Activated CD8-positive, alpha-beta memory T cell treated with anti-CD3 and anti-CD28 coated beads, Interleukin-2, amount 10 ng/mL, durations not matched to agents 7 days and 5 days (primary cell): Measurements from ENCODE around the gene FAM117B. TPM values are rescaled to one million over a fixed set of nuclear protein-coding genes. Genes with fewer than 3 reads are reported as not detected.

Experiments
- ATAC-seq: fragments of 150-1000 bp; cut with Tn5 transposase; one replicate; pipeline ENCODE4 v1.10.0; 2021; ENCODE audit warnings: moderate library complexity
- CTCF ChIA-PET: fragments of 350-600 bp; sonication (Branson Sonifier 250); formaldehyde crosslinking; loops from one replicate; lab custom pipeline; 2021; ENCODE audit warnings: antibody characterized with exemption; lab: Charles Lee
- DNase-seq: peaks from one replicate; pipeline ENCODE4 v3.0.0-alpha.2; 2020
- H3K27ac Mint-ChIP-seq: one replicate; pipeline ENCODE4 v1.8.0; 2021; ENCODE audit warnings: mild to moderate bottlenecking, mixed read lengths
- H3K27me3 Mint-ChIP-seq: one replicate; pipeline ENCODE4 v1.8.0; 2021; ENCODE audit warnings: mixed read lengths
- H3K36me3 Mint-ChIP-seq: one replicate; pipeline ENCODE4 v1.8.0; 2021; ENCODE audit warnings: mild to moderate bottlenecking, mixed read lengths
- H3K4me1 Mint-ChIP-seq: one replicate; pipeline ENCODE4 v1.8.0; 2021; ENCODE audit warnings: mixed read lengths
- H3K4me3 Mint-ChIP-seq: one replicate; pipeline ENCODE4 v1.8.0; 2021; ENCODE audit warnings: mild to moderate bottlenecking, moderate library complexity, mixed read lengths
- H3K9me3 Mint-ChIP-seq: one replicate; pipeline ENCODE4 v1.8.0; 2022; ENCODE audit warnings: low read depth, mixed read lengths
- total RNA-seq, 2 experiments: library from RNA; stranded (reverse); gene quantifications; one replicate each; pipeline ENCODE4 v1.2.3, GENCODE V29; 2021

The FAM117B gene
- total RNA-seq, 2 experiments from 2014 or later, result 3.7 to 3.8 TPM

- DNase-seq, result no peak
- Mint-ChIP-seq H3K4me1 (no peaks in the 10 kb centered on the region), H3K27ac (no peak overlapping the region), H3K27me3 (no peaks in the 10 kb centered on the region), H3K9me3 (peaks cover 4% of the 10 kb centered on the region), H3K36me3 (peaks cover 6% of the 10 kb centered on the region), H3K4me3 (no peak overlapping the region)
- CTCF ChIA-PET, result no interaction called here
- ATAC-seq, result no peak
Measured at GRCh38 chr2:202721621-202722020, 86.9 kb downstream of the FAM117B start.

- no peak overlapping the region for H3K4me3 Mint-ChIP-seq
- DNase-seq, result no peak
- no peaks in the 10 kb centered on the region for H3K9me3 Mint-ChIP-seq
- H3K27me3 Mint-ChIP-seq, result no peaks in the 10 kb centered on the region
- H3K27ac Mint-ChIP-seq, result no peak overlapping the region
- no peaks in the 10 kb centered on the region for H3K36me3 Mint-ChIP-seq
- CTCF ChIA-PET, result interaction anchor here (0.5 kb wide), 1 partner anchor 460 kb away, joined by 3 read pairs; no protein-coding TSS in a partner anchor
- ATAC-seq, result no peak
- no peaks in the 10 kb centered on the region for H3K4me1 Mint-ChIP-seq
Measured at GRCh38 chr2:202723746-202724145, 89.0 kb downstream of the FAM117B start.

- no peak for ATAC-seq
- DNase-seq, result no peak
- Mint-ChIP-seq H3K36me3 (peaks cover 6% of the 10 kb centered on the region), H3K9me3 (no peaks in the 10 kb centered on the region), H3K4me3 (no peak overlapping the region), H3K27me3 (no peaks in the 10 kb centered on the region), H3K4me1 (no peaks in the 10 kb centered on the region), H3K27ac (no peak overlapping the region)
- CTCF ChIA-PET, result no interaction called here
Measured at GRCh38 chr2:202726070-202726469, 91.3 kb downstream of the FAM117B start.

- no peak for ATAC-seq
- Mint-ChIP-seq H3K36me3 (peaks cover 18% of the 10 kb centered on the region), H3K4me1 (no peaks in the 10 kb centered on the region), H3K9me3 (peaks cover 3% of the 10 kb centered on the region), H3K27ac (no peak overlapping the region), H3K27me3 (no peaks in the 10 kb centered on the region), H3K4me3 (no peak overlapping the region)
- CTCF ChIA-PET, result no interaction called here
- no peak for DNase-seq
Measured at GRCh38 chr2:202736826-202737225, 102.1 kb downstream of the FAM117B start.

GRCh38 chr2:202743613-202744012 is 108.8 kb downstream of the FAM117B start:
- H3K4me1 Mint-ChIP-seq, result no peaks in the 10 kb centered on the region
- no peak overlapping the region for H3K27ac Mint-ChIP-seq
- CTCF ChIA-PET, result no interaction called here
- peaks cover 25% of the 10 kb centered on the region for H3K36me3 Mint-ChIP-seq
- H3K9me3 Mint-ChIP-seq, result peaks cover 24% of the 10 kb centered on the region
- DNase-seq (no peak), ATAC-seq (no peak)
- no peaks in the 10 kb centered on the region for H3K27me3 Mint-ChIP-seq
- H3K4me3 Mint-ChIP-seq, result no peak overlapping the region

- no peak overlapping the region for H3K4me3 Mint-ChIP-seq
- no peaks in the 10 kb centered on the region for H3K4me1 Mint-ChIP-seq
- ATAC-seq (no peak), DNase-seq (no peak)
- peaks cover 13% of the 10 kb centered on the region for H3K9me3 Mint-ChIP-seq
- no peak overlapping the region for H3K27ac Mint-ChIP-seq
- no peaks in the 10 kb centered on the region for H3K27me3 Mint-ChIP-seq
- peaks cover 8% of the 10 kb centered on the region for H3K36me3 Mint-ChIP-seq
- CTCF ChIA-PET, result no interaction called here
Measured at GRCh38 chr2:202749477-202749876, 114.7 kb downstream of the FAM117B start.

GRCh38 chr2:202750763-202751427 is 116.1 kb downstream of the FAM117B start:
- no peak for DNase-seq
- CTCF ChIA-PET, result interaction anchor here (0.7 kb wide), 1 partner anchor 593 kb away, joined by 3 read pairs; no protein-coding TSS in a partner anchor
- Mint-ChIP-seq H3K4me3 (no peak overlapping the region), H3K27me3 (no peaks in the 10 kb centered on the region), H3K4me1 (no peaks in the 10 kb centered on the region), H3K9me3 (peaks cover 9% of the 10 kb centered on the region), H3K27ac (no peak overlapping the region), H3K36me3 (peaks cover 2% of the 10 kb centered on the region)
- no peak for ATAC-seq

- Mint-ChIP-seq H3K9me3 (peaks cover 3% of the 10 kb centered on the region), H3K4me3 (no peak overlapping the region), H3K4me1 (no peaks in the 10 kb centered on the region), H3K27ac (no peak overlapping the region), H3K27me3 (no peaks in the 10 kb centered on the region), H3K36me3 (peaks cover 2% of the 10 kb centered on the region)
- CTCF ChIA-PET, result no interaction called here
- ATAC-seq, result no peak
- no peak for DNase-seq
Measured at GRCh38 chr2:202752071-202752470, 117.3 kb downstream of the FAM117B start.

GRCh38 chr2:202754936-202755335 is 120.2 kb downstream of the FAM117B start:
- Mint-ChIP-seq H3K4me3 (no peak overlapping the region), H3K9me3 (peaks cover 2% of the 10 kb centered on the region), H3K4me1 (no peaks in the 10 kb centered on the region), H3K36me3 (peaks cover 2% of the 10 kb centered on the region), H3K27ac (no peak overlapping the region), H3K27me3 (no peaks in the 10 kb centered on the region)
- DNase-seq (no peak), ATAC-seq (no peak)
- CTCF ChIA-PET, result no interaction called here

GRCh38 chr2:202756598-202756997 is 121.8 kb downstream of the FAM117B start:
- Mint-ChIP-seq H3K4me1 (no peaks in the 10 kb centered on the region), H3K27ac (no peak overlapping the region), H3K36me3 (peaks cover 3% of the 10 kb centered on the region), H3K4me3 (no peak overlapping the region), H3K27me3 (no peaks in the 10 kb centered on the region), H3K9me3 (no peaks in the 10 kb centered on the region)
- ATAC-seq, result no peak
- DNase-seq, result no peak
- CTCF ChIA-PET, result no interaction called here

- no peak for ATAC-seq
- Mint-ChIP-seq H3K36me3 (peaks cover 3% of the 10 kb centered on the region), H3K27me3 (no peaks in the 10 kb centered on the region), H3K27ac (no peak overlapping the region), H3K9me3 (no peaks in the 10 kb centered on the region), H3K4me1 (no peaks in the 10 kb centered on the region), H3K4me3 (no peak overlapping the region)
- DNase-seq, result no peak
- CTCF ChIA-PET, result no interaction called here
Measured at GRCh38 chr2:202757339-202757738, 122.6 kb downstream of the FAM117B start.

- CTCF ChIA-PET, result no interaction called here
- DNase-seq, result no peak
- Mint-ChIP-seq H3K4me1 (peaks cover 4% of the 10 kb centered on the region), H3K36me3 (peaks cover 3% of the 10 kb centered on the region), H3K9me3 (no peaks in the 10 kb centered on the region), H3K27ac (no peak overlapping the region), H3K4me3 (no peak overlapping the region), H3K27me3 (no peaks in the 10 kb centered on the region)
- ATAC-seq, result no peak
Measured at GRCh38 chr2:202758128-202758527, 123.4 kb downstream of the FAM117B start.

GRCh38 chr2:202758604-202759003 is 123.8 kb downstream of the FAM117B start:
- no peak for DNase-seq
- H3K4me3 Mint-ChIP-seq, result no peak overlapping the region
- no peak for ATAC-seq
- CTCF ChIA-PET, result no interaction called here
- no peak overlapping the region for H3K27ac Mint-ChIP-seq
- H3K4me1 Mint-ChIP-seq, result peaks cover 4% of the 10 kb centered on the region
- no peaks in the 10 kb centered on the region for H3K9me3 Mint-ChIP-seq
- H3K27me3 Mint-ChIP-seq, result no peaks in the 10 kb centered on the region
- peaks cover 1% of the 10 kb centered on the region for H3K36me3 Mint-ChIP-seq

GRCh38 chr2:202760848-202761247 is 126.1 kb downstream of the FAM117B start:
- no peak overlapping the region for H3K4me3 Mint-ChIP-seq
- H3K9me3 Mint-ChIP-seq, result no peaks in the 10 kb centered on the region
- H3K27me3 Mint-ChIP-seq, result no peaks in the 10 kb centered on the region
- H3K27ac Mint-ChIP-seq, result no peak overlapping the region
- DNase-seq (no peak), ATAC-seq (no peak)
- H3K4me1 Mint-ChIP-seq, result peaks cover 4% of the 10 kb centered on the region
- H3K36me3 Mint-ChIP-seq, result peaks cover 4% of the 10 kb centered on the region
- CTCF ChIA-PET, result no interaction called here
